H1 (cell line): ENCODE results near the gene MGST1.
A peak's percentile ranks its signal among the peaks of the same experiment; 100 is the strongest.
"Not testable (repeated sequence)": the region's sequence is repeated elsewhere in the genome, so short reads cannot be mapped to it uniquely, and the experiment has no call there.

Experiments
- EZH2 ChIP-seq: fragments of 200-600 bp; sonication (generic); IDR thresholded peaks from 2 replicates; pipeline ENCODE4 v1.7.1; 2012; ENCODE audit warnings: low read depth, mild to moderate bottlenecking, moderate library complexity, low read length, inconsistent platforms; ENCODE audit not compliant: severe bottlenecking
- YY1 ChIP-seq: IDR thresholded peaks from 2 replicates; pipeline ENCODE4 v1.6.1; 2011; ENCODE audit warnings: low read depth, mild to moderate bottlenecking, low read length

- not testable (repeated sequence) for TF ChIP-seq EZH2
- 0 out of 2 replicates have a peak, but pooled peaks have one; percentile 45 for TF ChIP-seq YY1
Observed at GRCh38 chr12:16382652-16383312, 35.3 kb downstream of the MGST1 start.
